ENCODE data around the gene E2F4.

The E2F4 gene

GRCh38 chr16:67173323-67173722, 18.6 kb upstream of the E2F4 start:
- Histone ChIP-seq H3K9ac (ENCODE audit: low read length in 5 of 5) (peak overlapping the region in 2 of 5 donors; percentile 56 to 74), H3K36me3 (ENCODE audit: control insufficient read depth in 5 of 5, insufficient read depth in 5 of 5, low read length in 5 of 5) (peaks cover 0 to 10% (median 4%) of the 10 kb centered on the region in 5 donors), H3K4me3 (ENCODE audit: low read depth in 1 of 5, low read length in 5 of 5) (peak overlapping the region; percentile 56 to 74 (median 63)), H3K4me1 (ENCODE audit: control insufficient read depth in 5 of 5, insufficient read depth in 5 of 5, low read length in 5 of 5) (peaks cover 5 to 64% (median 60%) of the 10 kb centered on the region in 5 donors), H3K27ac (ENCODE audit: low read depth, low read length) (peak overlapping the region; percentile 69), H3K9me3 (ENCODE audit: control insufficient read depth in 5 of 5, low read length in 5 of 5) (no peaks in the 10 kb centered on the region), H3K27me3 (ENCODE audit: control insufficient read depth in 5 of 5, insufficient read depth in 4 of 5, low read length in 5 of 5) (no peaks in the 10 kb centered on the region)

GRCh38 chr16:67173808-67174705, 17.9 kb upstream of the E2F4 start:
- peak overlapping the region in 4 of 5 donors; percentile 56 to 74 (median 58) for H3K9ac ChIP-seq (ENCODE audit: low read length in 5 of 5)
- H3K9me3 ChIP-seq (ENCODE audit: control insufficient read depth in 5 of 5, low read length in 5 of 5) = no peaks in the 10 kb centered on the region
- H3K27ac ChIP-seq (ENCODE audit: low read depth, low read length) = peak overlapping the region; percentile 69
- H3K36me3 ChIP-seq (ENCODE audit: control insufficient read depth in 5 of 5, insufficient read depth in 5 of 5, low read length in 5 of 5) = peaks cover 0 to 10% (median 4%) of the 10 kb centered on the region in 5 donors
- H3K27me3 ChIP-seq (ENCODE audit: control insufficient read depth in 5 of 5, insufficient read depth in 4 of 5, low read length in 5 of 5) = no peaks in the 10 kb centered on the region
- H3K4me3 ChIP-seq (ENCODE audit: low read depth in 1 of 5, low read length in 5 of 5) = peak overlapping the region; percentile 56 to 74 (median 63)
- H3K4me1 ChIP-seq (ENCODE audit: control insufficient read depth in 5 of 5, insufficient read depth in 5 of 5, low read length in 5 of 5) = peaks cover 5 to 67% (median 63%) of the 10 kb centered on the region in 5 donors

- H3K36me3 ChIP-seq (ENCODE audit: control insufficient read depth in 5 of 5, insufficient read depth in 5 of 5, low read length in 5 of 5) = peaks cover 0 to 10% (median 4%) of the 10 kb centered on the region in 5 donors
- peaks cover 5 to 60% (median 56%) of the 10 kb centered on the region in 5 donors for H3K4me1 ChIP-seq (ENCODE audit: control insufficient read depth in 5 of 5, insufficient read depth in 5 of 5, low read length in 5 of 5)
- peak overlapping the region in 4 of 5 donors; percentile 56 to 65 (median 58) for H3K9ac ChIP-seq (ENCODE audit: low read length in 5 of 5)
- peak overlapping the region; percentile 16 for H3K27ac ChIP-seq (ENCODE audit: low read depth, low read length)
- H3K9me3 ChIP-seq (ENCODE audit: control insufficient read depth in 5 of 5, low read length in 5 of 5) = no peaks in the 10 kb centered on the region
- H3K27me3 ChIP-seq (ENCODE audit: control insufficient read depth in 5 of 5, insufficient read depth in 4 of 5, low read length in 5 of 5) = no peaks in the 10 kb centered on the region
- H3K4me3 ChIP-seq (ENCODE audit: low read depth in 1 of 5, low read length in 5 of 5) = peak overlapping the region in 4 of 5 donors; percentile 61 to 74 (median 66)
These were observed 17.2 kb upstream of the E2F4 start for GRCh38 chr16:67174706-67175231.

- H3K27me3 ChIP-seq (ENCODE audit: control insufficient read depth in 5 of 5, insufficient read depth in 4 of 5, low read length in 5 of 5) = no peaks in the 10 kb centered on the region
- peaks cover 0 to 10% (median 4%) of the 10 kb centered on the region in 5 donors for H3K36me3 ChIP-seq (ENCODE audit: control insufficient read depth in 5 of 5, insufficient read depth in 5 of 5, low read length in 5 of 5)
- no peak overlapping the region for H3K4me3 ChIP-seq (ENCODE audit: low read depth in 1 of 5, low read length in 5 of 5)
- H3K9me3 ChIP-seq (ENCODE audit: control insufficient read depth in 5 of 5, low read length in 5 of 5) = no peaks in the 10 kb centered on the region
- H3K27ac ChIP-seq (ENCODE audit: low read depth, low read length) = no peak overlapping the region
- H3K4me1 ChIP-seq (ENCODE audit: control insufficient read depth in 5 of 5, insufficient read depth in 5 of 5, low read length in 5 of 5) = peaks cover 8 to 55% (median 44%) of the 10 kb centered on the region in 5 donors
- H3K9ac ChIP-seq (ENCODE audit: low read length in 5 of 5) = no peak overlapping the region
These were observed 15.3 kb upstream of the E2F4 start for GRCh38 chr16:67176662-67177061.

- Histone ChIP-seq H3K9ac (ENCODE audit: low read length in 5 of 5) (peak overlapping the region in 1 of 5 donors; percentile 48), H3K36me3 (ENCODE audit: control insufficient read depth in 5 of 5, insufficient read depth in 5 of 5, low read length in 5 of 5) (peaks cover 0 to 10% (median 4%) of the 10 kb centered on the region in 5 donors), H3K4me3 (ENCODE audit: low read depth in 1 of 5, low read length in 5 of 5) (peak overlapping the region in 4 of 5 donors; percentile 50 to 69 (median 52)), H3K27ac (ENCODE audit: low read depth, low read length) (no peak overlapping the region), H3K9me3 (ENCODE audit: control insufficient read depth in 5 of 5, low read length in 5 of 5) (no peaks in the 10 kb centered on the region), H3K27me3 (ENCODE audit: control insufficient read depth in 5 of 5, insufficient read depth in 4 of 5, low read length in 5 of 5) (no peaks in the 10 kb centered on the region), H3K4me1 (ENCODE audit: control insufficient read depth in 5 of 5, insufficient read depth in 5 of 5, low read length in 5 of 5) (peaks cover 8 to 53% (median 47%) of the 10 kb centered on the region in 5 donors)
These were observed 13.9 kb upstream of the E2F4 start for GRCh38 chr16:67177743-67178699.

GRCh38 chr16:67179421-67180080, 12.4 kb upstream of the E2F4 start:
- Histone ChIP-seq H3K27ac (ENCODE audit: low read depth, low read length) (no peak overlapping the region), H3K4me1 (ENCODE audit: control insufficient read depth in 5 of 5, insufficient read depth in 5 of 5, low read length in 5 of 5) (peaks cover 5 to 48% (median 41%) of the 10 kb centered on the region in 5 donors), H3K9ac (ENCODE audit: low read length in 5 of 5) (no peak overlapping the region), H3K9me3 (ENCODE audit: control insufficient read depth in 5 of 5, low read length in 5 of 5) (no peaks in the 10 kb centered on the region), H3K36me3 (ENCODE audit: control insufficient read depth in 5 of 5, insufficient read depth in 5 of 5, low read length in 5 of 5) (peaks cover 0 to 10% (median 4%) of the 10 kb centered on the region in 5 donors), H3K27me3 (ENCODE audit: control insufficient read depth in 5 of 5, insufficient read depth in 4 of 5, low read length in 5 of 5) (no peaks in the 10 kb centered on the region), H3K4me3 (ENCODE audit: low read depth in 1 of 5, low read length in 5 of 5) (no peak overlapping the region)

- Histone ChIP-seq H3K4me3 (ENCODE audit: low read depth in 1 of 5, low read length in 5 of 5) (no peak overlapping the region), H3K36me3 (ENCODE audit: control insufficient read depth in 5 of 5, insufficient read depth in 5 of 5, low read length in 5 of 5) (peaks cover 0 to 6% (median 2%) of the 10 kb centered on the region in 5 donors), H3K9ac (ENCODE audit: low read length in 5 of 5) (no peak overlapping the region), H3K27me3 (ENCODE audit: control insufficient read depth in 5 of 5, insufficient read depth in 4 of 5, low read length in 5 of 5) (no peaks in the 10 kb centered on the region), H3K9me3 (ENCODE audit: control insufficient read depth in 5 of 5, low read length in 5 of 5) (no peaks in the 10 kb centered on the region), H3K4me1 (ENCODE audit: control insufficient read depth in 5 of 5, insufficient read depth in 5 of 5, low read length in 5 of 5) (peaks cover 3 to 48% (median 41%) of the 10 kb centered on the region in 5 donors), H3K27ac (ENCODE audit: low read depth, low read length) (no peak overlapping the region)
These were observed 11.8 kb upstream of the E2F4 start for GRCh38 chr16:67180166-67180565.

- Histone ChIP-seq H3K36me3 (ENCODE audit: control insufficient read depth in 5 of 5, insufficient read depth in 5 of 5, low read length in 5 of 5) (peaks cover 0 to 5% (median 0%) of the 10 kb centered on the region in 5 donors), H3K9ac (ENCODE audit: low read length in 5 of 5) (no peak overlapping the region), H3K27me3 (ENCODE audit: control insufficient read depth in 5 of 5, insufficient read depth in 4 of 5, low read length in 5 of 5) (no peaks in the 10 kb centered on the region), H3K4me1 (ENCODE audit: control insufficient read depth in 5 of 5, insufficient read depth in 5 of 5, low read length in 5 of 5) (peaks cover 3 to 52% (median 42%) of the 10 kb centered on the region in 5 donors), H3K4me3 (ENCODE audit: low read depth in 1 of 5, low read length in 5 of 5) (no peak overlapping the region), H3K27ac (ENCODE audit: low read depth, low read length) (no peak overlapping the region), H3K9me3 (ENCODE audit: control insufficient read depth in 5 of 5, low read length in 5 of 5) (no peaks in the 10 kb centered on the region)
These were observed 10.6 kb upstream of the E2F4 start for GRCh38 chr16:67181346-67181745.

- Histone ChIP-seq H3K4me3 (ENCODE audit: low read depth in 1 of 5, low read length in 5 of 5) (no peak overlapping the region), H3K27me3 (ENCODE audit: control insufficient read depth in 5 of 5, insufficient read depth in 4 of 5, low read length in 5 of 5) (no peaks in the 10 kb centered on the region), H3K27ac (ENCODE audit: low read depth, low read length) (no peak overlapping the region), H3K4me1 (ENCODE audit: control insufficient read depth in 5 of 5, insufficient read depth in 5 of 5, low read length in 5 of 5) (peaks cover 3 to 52% (median 42%) of the 10 kb centered on the region in 5 donors), H3K9me3 (ENCODE audit: control insufficient read depth in 5 of 5, low read length in 5 of 5) (no peaks in the 10 kb centered on the region), H3K36me3 (ENCODE audit: control insufficient read depth in 5 of 5, insufficient read depth in 5 of 5, low read length in 5 of 5) (peaks cover 0 to 3% (median 0%) of the 10 kb centered on the region in 5 donors), H3K9ac (ENCODE audit: low read length in 5 of 5) (no peak overlapping the region)
These were observed 9.7 kb upstream of the E2F4 start for GRCh38 chr16:67182288-67182687.
